Neural cell (in vitro differentiated cells): ENCODE results near the gene CPT2. TPM values are rescaled to one million over a fixed set of nuclear protein-coding genes. Genes with fewer than 3 reads are reported as not detected.

Experiments used
- H2AFZ ChIP-seq: fragments of 200-600, 300-800 bp; sonication (generic), shearing (Covaris generic); 2 replicates; pipeline ENCODE4 v1.6.0; 2014; ENCODE audit warnings: low read depth, mild to moderate bottlenecking, antibody characterized with exemption, low read length, moderate library complexity
- H3F3A ChIP-seq: fragments of 200-600 bp; shearing (Covaris generic); 2 replicates; pipeline ENCODE4 v1.6.1; 2016; ENCODE audit warnings: mild to moderate bottlenecking, moderate library complexity, mixed read lengths, antibody characterized with exemption, low read length; ENCODE audit not compliant: insufficient read depth, poor library complexity, severe bottlenecking
- H3K27ac ChIP-seq: fragments of 200-600, 300-800 bp; sonication (generic), shearing (Covaris generic); 2 replicates; pipeline ENCODE4 v1.5.1; 2014; ENCODE audit warnings: mild to moderate bottlenecking, low read length, moderate library complexity
- H3K27me3 ChIP-seq: fragments of 300-800, 200-600 bp; sonication (generic), shearing (Covaris generic); 2 replicates; pipeline ENCODE4 v1.6.0; 2014; ENCODE audit warnings: mild to moderate bottlenecking, low read depth, low read length, moderate library complexity; ENCODE audit not compliant: insufficient read depth
- H3K36me3 ChIP-seq: fragments of 300-800, 200-600 bp; sonication (generic), shearing (Covaris generic); 2 replicates; pipeline ENCODE4 v1.5.1; 2014; ENCODE audit warnings: mild to moderate bottlenecking, antibody characterized with exemption, low read length, moderate library complexity; ENCODE audit not compliant: insufficient read depth
- H3K4me2 ChIP-seq: fragments of 300-800, 200-600 bp; sonication (generic), shearing (Covaris generic); 2 replicates; pipeline ENCODE4 v1.6.0; 2014; ENCODE audit warnings: mild to moderate bottlenecking, low read length
- H3K4me3 ChIP-seq: fragments of 300-800, 200-600 bp; sonication (generic), shearing (Covaris generic); 2 replicates; pipeline ENCODE4 v1.5.1; 2014; ENCODE audit warnings: mild to moderate bottlenecking, low read length, moderate library complexity
- H3K79me2 ChIP-seq: fragments of 200-600 bp; shearing (Covaris generic); replicated peaks from 2 replicates; pipeline ENCODE4 v1.6.0; 2014; ENCODE audit warnings: mild to moderate bottlenecking, low read length, moderate library complexity; ENCODE audit not compliant: insufficient read depth
- H3K9ac ChIP-seq: fragments of 300-800, 200-600 bp; sonication (generic), shearing (Covaris generic); 2 replicates; pipeline ENCODE4 v1.6.1; 2016; ENCODE audit warnings: mild to moderate bottlenecking, low read length, mixed read lengths
- H3K9me2 ChIP-seq: fragments of 200-600 bp; shearing (Covaris generic); 2 replicates; pipeline ENCODE4 v1.6.1; 2016; ENCODE audit warnings: mild to moderate bottlenecking, low read length, mixed read lengths; ENCODE audit not compliant: insufficient read depth
- H3K9me3 ChIP-seq: fragments of 200-600, 300-800 bp; sonication (generic), shearing (Covaris generic); 2 replicates; pipeline ENCODE4 v1.6.1; 2016; ENCODE audit warnings: mild to moderate bottlenecking, mixed run types, low read length, moderate library complexity, mixed read lengths
- H4K20me1 ChIP-seq: fragments of 200-600 bp; shearing (Covaris generic); 2 replicates; pipeline ENCODE4 v1.6.1; 2016; ENCODE audit warnings: mild to moderate bottlenecking, mixed run types; ENCODE audit not compliant: insufficient read depth
- CTCF ChIP-seq: fragments of 450-650 bp; IDR thresholded peaks from 2 replicates; pipeline ENCODE4 v1.5.1; 2014; ENCODE audit warnings: antibody characterized with exemption, mild to moderate bottlenecking, moderate library complexity; ENCODE audit not compliant: poor library complexity, severe bottlenecking
- EP300 ChIP-seq: fragments of 450-650 bp; conservative IDR thresholded peaks from 2 replicates; pipeline ENCODE4 v1.6.1; 2014; ENCODE audit warnings: antibody characterized with exemption, mild to moderate bottlenecking, moderate library complexity; ENCODE audit not compliant: poor library complexity, severe bottlenecking
- EZH2 ChIP-seq: fragments of 200-600, 300-800 bp; shearing (Covaris generic), sonication (generic); IDR thresholded peaks from 2 replicates; pipeline ENCODE4 v1.6.1; 2014; ENCODE audit warnings: antibody characterized with exemption, low read length, borderline replicate concordance, mild to moderate bottlenecking; ENCODE audit not compliant: insufficient read depth, poor library complexity, severe bottlenecking
- MXI1 ChIP-seq: fragments of 450-650 bp; conservative IDR thresholded peaks from 2 replicates; pipeline ENCODE4 v1.6.1; 2014; ENCODE audit warnings: antibody characterized with exemption, mild to moderate bottlenecking; ENCODE audit not compliant: poor library complexity, severe bottlenecking
- POLR2AphosphoS5 ChIP-seq: IDR thresholded peaks from 2 replicates; pipeline ENCODE4 v1.6.1; 2012
- RAD21 ChIP-seq: fragments of 450-650 bp; conservative IDR thresholded peaks from 2 replicates; pipeline ENCODE4 v1.6.1; 2014; ENCODE audit warnings: antibody characterized with exemption, mild to moderate bottlenecking, moderate library complexity
- REST ChIP-seq: IDR thresholded peaks from 2 replicates; pipeline ENCODE4 v1.6.1; 2012; ENCODE audit warnings: borderline replicate concordance
- SMC3 ChIP-seq: fragments of 450-650 bp; conservative IDR thresholded peaks from 2 replicates; pipeline ENCODE4 v1.6.1; 2014; ENCODE audit warnings: antibody characterized with exemption, mild to moderate bottlenecking, moderate library complexity; ENCODE audit not compliant: poor library complexity
- TAF1 ChIP-seq: IDR thresholded peaks from 2 replicates; pipeline ENCODE4 v1.6.1; 2012; ENCODE audit warnings: low read depth
- polyA plus RNA-seq: library from polyadenylated mRNA; depleted of rRNA; stranded (reverse); fragments of >200 nt; gene quantifications from 2 replicates; pipeline ENCODE4 v1.2.3, GENCODE V29; 2014

Gene CPT2
- polyA plus RNA-seq, 1 donor from 2014 or later = 5.3 TPM

DNA sequence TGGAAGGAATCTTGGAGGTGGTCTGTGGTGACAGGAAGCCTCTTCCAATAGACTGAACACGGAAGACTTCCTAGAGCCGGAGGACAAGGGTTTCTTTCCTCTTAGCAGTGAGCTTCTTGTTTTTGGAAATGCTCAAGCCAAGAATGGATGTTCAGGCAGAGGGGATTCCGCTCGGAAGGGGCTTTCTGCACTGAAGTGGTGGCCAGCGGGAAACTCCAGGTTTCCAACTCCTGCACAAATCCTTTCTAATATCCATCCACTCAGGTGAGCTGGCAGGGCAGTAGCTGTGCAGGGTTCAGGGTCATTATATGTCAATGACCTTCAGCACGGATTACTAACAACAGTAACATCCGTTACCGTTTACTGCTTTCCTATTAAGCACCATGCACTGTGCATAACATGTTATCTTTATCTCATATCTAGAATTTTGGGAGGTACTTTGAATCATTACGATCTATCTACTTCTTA lies 573 bp upstream of the CPT2 start:
- no peak overlapping the region for H3K27ac ChIP-seq
- TF ChIP-seq RAD21 (no peak), MXI1 (no peak), POLR2AphosphoS5 (no peak), REST (no peak), EZH2 (no peak), CTCF (no peak), EP300 (no peak), TAF1 (no peak), SMC3 (no peak)

GRCh38 chr1:53197291-53198200 lies 922 bp downstream of the CPT2 start:
- Histone ChIP-seq H3K79me2 (no peaks in the 10 kb centered on the region), H3K36me3 (no peaks in the 10 kb centered on the region), H3K9me2 (no peaks in the 10 kb centered on the region), H3K4me2 (peak overlapping the region; percentile 77), H2AFZ (peak overlapping the region; percentile 70), H3K9me3 (no peaks in the 10 kb centered on the region), H3F3A (no peaks in the 10 kb centered on the region), H3K9ac (peak overlapping the region; percentile 76), H3K27ac (peak overlapping the region; percentile 21), H3K4me3 (peak overlapping the region; percentile 79), H3K27me3 (no peaks in the 10 kb centered on the region), H4K20me1 (no peaks in the 10 kb centered on the region)
- TF ChIP-seq RAD21 = no peak
- TF ChIP-seq POLR2AphosphoS5 = no peak
- TF ChIP-seq MXI1 = no peak
- no peak for TF ChIP-seq CTCF
- no peak for TF ChIP-seq REST
- TF ChIP-seq EZH2 = no peak
- TF ChIP-seq SMC3 = no peak
- no peak for TF ChIP-seq EP300
- TF ChIP-seq TAF1 = no peak

More for the DNA sequence above, 573 bp upstream of the CPT2 start:
- H3K4me3 ChIP-seq = peak overlapping the region; percentile 79
- H3K27me3 ChIP-seq = no peaks in the 10 kb centered on the region
- no peaks in the 10 kb centered on the region for H3K79me2 ChIP-seq
- no peaks in the 10 kb centered on the region for H3F3A ChIP-seq
- H4K20me1 ChIP-seq = no peaks in the 10 kb centered on the region
- peak overlapping the region; percentile 76 for H3K9ac ChIP-seq
- peak overlapping the region; percentile 32 for H3K4me2 ChIP-seq
- no peaks in the 10 kb centered on the region for H3K9me3 ChIP-seq
- H2AFZ ChIP-seq = peak overlapping the region; percentile 70
- no peaks in the 10 kb centered on the region for H3K36me3 ChIP-seq
- no peaks in the 10 kb centered on the region for H3K9me2 ChIP-seq
